Sigmoid colon (tissue), 7 donors: ENCODE measurements around the gene ZNF200. TPM values are rescaled to one million over a fixed set of nuclear protein-coding genes. Genes with fewer than 3 reads are reported as not detected.
"Not testable (repeated sequence)": the region's sequence is repeated elsewhere in the genome, so short reads cannot be mapped to it uniquely, and the experiment has no call there.

Source experiments
- DNase-seq: peaks from one replicate; pipeline ENCODE4 v3.0.0-alpha.2; 2019
- H3K27ac ChIP-seq, 4 donors: fragments of 200-600 bp; sonication (generic); one replicate each; pipeline ENCODE4 v1.5.1; 2016 to 2019; ENCODE audit warnings: mild to moderate bottlenecking in 1 of 4
- H3K27me3 ChIP-seq, 3 donors: fragments of 200-600 bp; sonication (generic); one replicate each; pipeline ENCODE4 v1.5.1; 2019; ENCODE audit warnings: mild to moderate bottlenecking in 1 of 3
- H3K36me3 ChIP-seq, 4 donors: fragments of 200-600 bp; sonication (generic); one replicate each; pipeline ENCODE4 v1.5.1; 2016 to 2019
- H3K4me1 ChIP-seq, 4 donors: fragments of 200-600 bp; sonication (generic); one replicate each; pipeline ENCODE4 v1.5.1; 2017 to 2019
- H3K4me3 ChIP-seq, 4 donors: fragments of 200-600 bp; sonication (generic); one replicate each; pipeline ENCODE4 v1.5.1; 2017 to 2019; ENCODE audit warnings: mild to moderate bottlenecking in 2 of 4, moderate library complexity in 1 of 4
- H3K9me3 ChIP-seq, 4 donors: fragments of 200-600 bp in 3 of 4; sonication (generic) in 3 of 4; one replicate each; pipeline versions ENCODE4 v1.5.1 to v1.6.1; 2013 to 2019
- CTCF ChIP-seq, 4 experiments: fragments of 450-650 bp in 3 of 4; fragments of 200-600 bp in 1 of 4; IDR thresholded peaks; one replicate each; pipeline ENCODE4 v1.5.1; 2016 to 2019; ENCODE audit warnings: antibody characterized with exemption in 4 of 4, mild to moderate bottlenecking in 3 of 4, moderate library complexity in 2 of 4
- EP300 ChIP-seq, 4 donors: sonication (generic); formaldehyde crosslinking; IDR thresholded peaks; one replicate each; pipeline ENCODE4 v1.6.1; 2017; ENCODE audit warnings: antibody characterized with exemption in 4 of 4
- POLR2A ChIP-seq, 2 donors: fragments of 450-650 bp; IDR thresholded peaks; one replicate each; pipeline ENCODE4 v1.6.1; 2016; ENCODE audit warnings: antibody characterized with exemption in 2 of 2, mild to moderate bottlenecking in 2 of 2, moderate library complexity in 2 of 2
- POLR2AphosphoS5 ChIP-seq, 4 donors: sonication (generic); formaldehyde crosslinking; IDR thresholded peaks; one replicate each; pipeline ENCODE4 v1.6.1; 2017; ENCODE audit warnings: antibody characterized with exemption in 4 of 4
- WGBS, 2 donors: extraction: QIAGEN DNeasy Blood & Tissue Kit; methylation state at CpG; one replicate each; pipeline ENCODE4 v1.1.7; 2013; 5-methylcytosine and 5-hydroxymethylcytosine counted together
- intact Hi-C: fragments of 100-400 bp; cut with DNase I; formaldehyde crosslinking; loops from one replicate; pipeline ENCODE4 v1.15.1; 2023
- polyA plus RNA-seq, 3 donors: library from polyadenylated mRNA; stranded (reverse); fragments of 200-250 nt; gene quantifications; one replicate each; pipeline ENCODE4 v1.2.3, GENCODE V29; 2013
- total RNA-seq, 4 donors: library from RNA; depleted of rRNA; stranded (reverse); fragments of >200 nt; gene quantifications; one replicate each; pipeline ENCODE4 v1.1.0, GENCODE V29; 2016
- donor health status: healthy with polysubstance abuse.
- donor health status: Bipolar disorder and iron deficiency.
- donor health status: healthy.

Gene ZNF200
- total and polyA plus RNA-seq, 7 donors: 2.8 to 6.8 (median 5.5) TPM

- peak overlapping the region in 2 of 4 donors; percentile 15 to 17 for H3K4me3 ChIP-seq
- WGBS, 2 donors: 6 to 15% methylated on average over 42 of the region's 42 CpGs
- H3K27ac ChIP-seq: no peak overlapping the region
- TF ChIP-seq CTCF (IDR thresholded peaks at IDR 0.05) (no peak), POLR2A (IDR thresholded peaks at IDR 0.05) (no peak), EP300 (IDR thresholded peaks at IDR 0.05) (no peak), POLR2AphosphoS5 (IDR thresholded peaks at IDR 0.05) (no peak)
- DNase-seq: no peak
- H3K9me3 ChIP-seq: no peaks in the 10 kb centered on the region
- no peaks in the 10 kb centered on the region for H3K36me3 ChIP-seq
- peaks cover 0 to 22% (median 17%) of the 10 kb centered on the region in 4 donors for H3K4me1 ChIP-seq
- intact Hi-C loops: no loop called here
- peaks cover 41 to 100% (median 80%) of the 10 kb centered on the region in 3 donors for H3K27me3 ChIP-seq
Measured at GRCh38 chr16:3183445-3184139, 51.4 kb downstream of the ZNF200 start.

- intact Hi-C loops: no loop called here
- Histone ChIP-seq H3K27ac (no peak overlapping the region), H3K27me3 (peaks cover 39 to 100% (median 80%) of the 10 kb centered on the region in 3 donors), H3K4me1 (peaks cover 0 to 16% (median 12%) of the 10 kb centered on the region in 4 donors), H3K4me3 (peak overlapping the region in 2 of 4 donors; percentile 15 to 17), H3K9me3 (no peaks in the 10 kb centered on the region), H3K36me3 (no peaks in the 10 kb centered on the region)
- no peak for DNase-seq
- WGBS, 2 donors: 2 to 6% methylated on average over 72 of the region's 72 CpGs
- TF ChIP-seq EP300 (IDR thresholded peaks at IDR 0.05): no peak
- no peak for TF ChIP-seq CTCF (IDR thresholded peaks at IDR 0.05)
- TF ChIP-seq POLR2AphosphoS5 (IDR thresholded peaks at IDR 0.05): no peak
- TF ChIP-seq POLR2A (IDR thresholded peaks at IDR 0.05): no peak
Measured at GRCh38 chr16:3182608-3183444, 52.1 kb downstream of the ZNF200 start.

- H3K27ac ChIP-seq, H3K9me3 ChIP-seq, H3K36me3 ChIP-seq, H3K4me3 ChIP-seq, DNase-seq, intact Hi-C loops: not testable (repeated sequence)
- Histone ChIP-seq H3K4me1 (peaks cover 0 to 16% (median 12%) of the 10 kb centered on the region in 4 donors), H3K27me3 (peaks cover 37 to 100% (median 81%) of the 10 kb centered on the region in 3 donors)
- 32 to 41% methylated on average over 8 of the region's 8 CpGs for WGBS, 2 donors
Measured at GRCh38 chr16:3182293-3182607, 52.7 kb downstream of the ZNF200 start.

GRCh38 chr16:3180445-3180878 is 54.5 kb downstream of the ZNF200 start:
- Histone ChIP-seq H3K27ac (no peak overlapping the region), H3K27me3 (peaks cover 43 to 100% (median 89%) of the 10 kb centered on the region in 3 donors), H3K36me3 (no peaks in the 10 kb centered on the region), H3K4me1 (peaks cover 0 to 16% (median 12%) of the 10 kb centered on the region in 4 donors), H3K4me3 (no peak overlapping the region), H3K9me3 (no peaks in the 10 kb centered on the region)
- intact Hi-C loops: no loop called here
- TF ChIP-seq EP300 (IDR thresholded peaks at IDR 0.05) (no peak), POLR2A (IDR thresholded peaks at IDR 0.05) (no peak), POLR2AphosphoS5 (IDR thresholded peaks at IDR 0.05) (no peak), CTCF (IDR thresholded peaks at IDR 0.05) (no peak)
- 29 to 67% methylated on average over 21 of the region's 21 CpGs for WGBS, 2 donors
- peak; percentile 57 for DNase-seq

GRCh38 chr16:3179651-3180050 is 55.3 kb downstream of the ZNF200 start:
- TF ChIP-seq POLR2A (IDR thresholded peaks at IDR 0.05): no peak
- TF ChIP-seq CTCF (IDR thresholded peaks at IDR 0.05): no peak
- no peak for TF ChIP-seq EP300 (IDR thresholded peaks at IDR 0.05)
- TF ChIP-seq POLR2AphosphoS5 (IDR thresholded peaks at IDR 0.05): no peak
- H3K36me3 ChIP-seq: no peaks in the 10 kb centered on the region
- DNase-seq: no peak
- peaks cover 0 to 21% (median 12%) of the 10 kb centered on the region in 4 donors for H3K4me1 ChIP-seq
- H3K27me3 ChIP-seq: peaks cover 50 to 100% (median 94%) of the 10 kb centered on the region in 3 donors
- intact Hi-C loops: no loop called here
- 76 to 78% methylated on average over 8 of the region's 8 CpGs for WGBS, 2 donors
- H3K4me3 ChIP-seq: no peak overlapping the region
- no peak overlapping the region for H3K27ac ChIP-seq
- H3K9me3 ChIP-seq: no peaks in the 10 kb centered on the region
